HEK293 (cell line): ENCODE data around the gene RHBDF1.
A peak's percentile ranks its signal among the peaks of the same experiment; 100 is the strongest.

Experiments used
- CTCF ChIA-PET: fragments of 350-600 bp; formaldehyde crosslinking; extraction: SDS; loops from one replicate; lab custom pipeline; 2021; ENCODE audit warnings: antibody characterized with exemption; lab: Yijun Ruan, JAX
- POLR2A ChIA-PET: fragments of 300-600 bp; formaldehyde crosslinking; extraction: SDS; loops from one replicate; lab custom pipeline; 2020; ENCODE audit warnings: antibody characterized with exemption, inconsistent platforms; lab: Yijun Ruan, JAX
- H3K27ac ChIP-seq: fragments of 200-500 bp; sonication (Bioruptor generic); 2 replicates; pipeline ENCODE4 v1.5.1; 2014; ENCODE audit warnings: low read depth, low read length, control low read depth, inconsistent platforms; ENCODE audit errors: extremely low read depth
- H3K36me3 ChIP-seq, 2 experiments: fragments of 200-500 bp in 1 of 2; sonication (Bioruptor generic) in 1 of 2; 1 replicate in 1 of 2; 2 replicates in 1 of 2; pipeline ENCODE4 v1.5.1; 2014 to 2017; ENCODE audit warnings: inconsistent platforms in 2 of 2, low read length in 2 of 2; ENCODE audit not compliant: control insufficient read depth in 2 of 2, insufficient read depth in 1 of 2
- H3K4me1 ChIP-seq: fragments of 200-500 bp; sonication (Bioruptor generic); 2 replicates; pipeline ENCODE4 v1.5.1; 2014; ENCODE audit warnings: mild to moderate bottlenecking, low read length, inconsistent platforms; ENCODE audit not compliant: control insufficient read depth, insufficient read depth
- H3K4me3 ChIP-seq: 2 replicates; pipeline ENCODE4 v1.5.1; 2011; ENCODE audit warnings: low read depth, mild to moderate bottlenecking, control low read depth, low read length, moderate library complexity
- H3K9me3 ChIP-seq: fragments of 200-500 bp; sonication (Bioruptor generic); 2 replicates; pipeline ENCODE4 v1.5.1; 2014; ENCODE audit warnings: low read depth, low read length, inconsistent platforms; ENCODE audit not compliant: control insufficient read depth, insufficient read depth
- BCL11B ChIP-seq: fragments of 450-650 bp; formaldehyde crosslinking; IDR thresholded peaks from 2 replicates; pipeline ENCODE4 v1.5.1; 2016; ENCODE audit warnings: low read depth, missing biosample characterization, missing genetic modification characterization
- GLIS1 ChIP-seq: fragments of 450-650 bp; formaldehyde crosslinking; IDR thresholded peaks from 2 replicates; pipeline ENCODE4 v1.5.1; 2016; ENCODE audit warnings: missing biosample characterization, missing genetic modification characterization
- GLIS2 ChIP-seq: fragments of 450-650 bp; formaldehyde crosslinking; IDR thresholded peaks from 2 replicates; pipeline ENCODE4 v1.5.1; 2016; ENCODE audit warnings: missing biosample characterization, missing genetic modification characterization
- IKZF3 ChIP-seq: fragments of 450-650 bp; IDR thresholded peaks from 2 replicates; pipeline ENCODE4 v1.5.0; 2018; ENCODE audit warnings: missing biosample characterization, mild to moderate bottlenecking, missing genetic modification characterization, moderate library complexity
- INSM2 ChIP-seq: fragments of 450-650 bp; formaldehyde crosslinking; IDR thresholded peaks from 2 replicates; pipeline ENCODE4 v1.5.1; 2016; ENCODE audit warnings: missing biosample characterization, missing genetic modification characterization
- KLF1 ChIP-seq: fragments of 450-650 bp; formaldehyde crosslinking; IDR thresholded peaks from 2 replicates; pipeline ENCODE4 v1.5.1; 2016; ENCODE audit warnings: missing biosample characterization, missing genetic modification characterization
- SP2 ChIP-seq: fragments of 450-650 bp; formaldehyde crosslinking; IDR thresholded peaks from 2 replicates; pipeline ENCODE4 v1.5.1; 2016; ENCODE audit warnings: missing biosample characterization, missing genetic modification characterization
- SP3 ChIP-seq: fragments of 450-650 bp; formaldehyde crosslinking; IDR thresholded peaks from 2 replicates; pipeline ENCODE4 v1.5.1; 2016; ENCODE audit warnings: missing biosample characterization, missing genetic modification characterization
- SP7 ChIP-seq: fragments of 450-650 bp; formaldehyde crosslinking; IDR thresholded peaks from 2 replicates; pipeline ENCODE4 v1.5.1; 2016; ENCODE audit warnings: missing biosample characterization, missing genetic modification characterization
- WT1 ChIP-seq: fragments of 450-650 bp; formaldehyde crosslinking; IDR thresholded peaks from 2 replicates; pipeline ENCODE4 v1.5.1; 2016; ENCODE audit warnings: missing biosample characterization, missing genetic modification characterization
- ZBTB1 ChIP-seq: fragments of 450-650 bp; formaldehyde crosslinking; IDR thresholded peaks from 2 replicates; pipeline ENCODE4 v1.5.1; 2016; ENCODE audit warnings: missing biosample characterization, missing genetic modification characterization
- ZBTB20 ChIP-seq: fragments of 450-650 bp; formaldehyde crosslinking; IDR thresholded peaks from 2 replicates; pipeline ENCODE4 v1.5.1; 2016; ENCODE audit warnings: missing biosample characterization, missing genetic modification characterization
- ZEB2 ChIP-seq: fragments of 450-650 bp; formaldehyde crosslinking; IDR thresholded peaks from 2 replicates; pipeline ENCODE4 v1.5.1; 2016; ENCODE audit warnings: missing biosample characterization, missing genetic modification characterization
- ZFP69B ChIP-seq: fragments of 450-650 bp; formaldehyde crosslinking; IDR thresholded peaks from 2 replicates; pipeline ENCODE4 v1.5.1; 2016; ENCODE audit warnings: missing biosample characterization, missing genetic modification characterization
- ZIC2 ChIP-seq: fragments of 450-650 bp; formaldehyde crosslinking; IDR thresholded peaks from 2 replicates; pipeline ENCODE4 v1.5.1; 2016; ENCODE audit warnings: missing biosample characterization, missing genetic modification characterization
- ZNF10 ChIP-seq: fragments of 450-650 bp; formaldehyde crosslinking; IDR thresholded peaks from 2 replicates; pipeline ENCODE4 v1.5.1; 2017; ENCODE audit warnings: missing biosample characterization, missing genetic modification characterization
- ZNF140 ChIP-seq: fragments of 450-650 bp; formaldehyde crosslinking; IDR thresholded peaks from 2 replicates; pipeline ENCODE4 v1.5.1; 2016; ENCODE audit warnings: missing biosample characterization, missing genetic modification characterization
- ZNF169 ChIP-seq: fragments of 450-650 bp; formaldehyde crosslinking; IDR thresholded peaks from 2 replicates; pipeline ENCODE4 v1.5.1; 2016; ENCODE audit warnings: missing biosample characterization, missing genetic modification characterization
- ZNF311 ChIP-seq: fragments of 450-650 bp; formaldehyde crosslinking; IDR thresholded peaks from 2 replicates; pipeline ENCODE4 v1.5.1; 2017; ENCODE audit warnings: missing biosample characterization, missing genetic modification characterization, borderline replicate concordance
- ZNF341 ChIP-seq: fragments of 450-650 bp; formaldehyde crosslinking; IDR thresholded peaks from 2 replicates; pipeline ENCODE4; 2016; ENCODE audit warnings: low read depth, missing biosample characterization, missing genetic modification characterization
- ZNF366 ChIP-seq: fragments of 450-650 bp; formaldehyde crosslinking; conservative IDR thresholded peaks from 2 replicates; pipeline ENCODE4 v1.5.1; 2016; ENCODE audit warnings: missing biosample characterization, missing genetic modification characterization
- ZNF514 ChIP-seq: fragments of 450-650 bp; formaldehyde crosslinking; IDR thresholded peaks from 2 replicates; pipeline ENCODE4 v1.5.1; 2016; ENCODE audit warnings: missing biosample characterization, missing genetic modification characterization
- ZNF561 ChIP-seq: fragments of 450-650 bp; IDR thresholded peaks from 2 replicates; pipeline ENCODE4 v1.5.1; 2018; ENCODE audit warnings: missing biosample characterization, missing genetic modification characterization, borderline replicate concordance
- ZNF600 ChIP-seq: fragments of 450-650 bp; formaldehyde crosslinking; IDR thresholded peaks from 2 replicates; pipeline ENCODE4 v1.5.1; 2016; ENCODE audit warnings: missing biosample characterization, missing genetic modification characterization
- ZNF623 ChIP-seq: fragments of 450-650 bp; formaldehyde crosslinking; IDR thresholded peaks from 2 replicates; pipeline ENCODE4 v1.5.1; 2016; ENCODE audit warnings: missing biosample characterization, missing genetic modification characterization
- ZNF629 ChIP-seq: fragments of 450-650 bp; formaldehyde crosslinking; IDR thresholded peaks from 2 replicates; pipeline ENCODE4 v1.5.1; 2017; ENCODE audit warnings: missing biosample characterization, missing genetic modification characterization
- ZNF768 ChIP-seq: fragments of 450-650 bp; formaldehyde crosslinking; IDR thresholded peaks from 2 replicates; pipeline ENCODE4 v1.5.1; 2018; ENCODE audit warnings: missing biosample characterization, mild to moderate bottlenecking, missing genetic modification characterization
- ZNF785 ChIP-seq: fragments of 450-650 bp; formaldehyde crosslinking; IDR thresholded peaks from 2 replicates; pipeline ENCODE4 v1.5.1; 2016; ENCODE audit warnings: missing biosample characterization, missing genetic modification characterization
- ZNF837 ChIP-seq: fragments of 450-650 bp; formaldehyde crosslinking; IDR thresholded peaks from 2 replicates; pipeline ENCODE4 v1.5.1; 2016; ENCODE audit warnings: missing biosample characterization, missing genetic modification characterization
- TF ChIP-seq, protein P1 (sequence below): fragments of 450-650 bp; formaldehyde crosslinking; IDR thresholded peaks from 2 replicates; pipeline ENCODE4 v1.5.1; 2016; ENCODE audit warnings: missing biosample characterization, missing genetic modification characterization
- TF ChIP-seq, protein P2 (sequence below): fragments of 450-650 bp; formaldehyde crosslinking; IDR thresholded peaks from 2 replicates; pipeline ENCODE4 v1.5.1; 2016; ENCODE audit warnings: missing biosample characterization, missing genetic modification characterization
- TF ChIP-seq, protein P3 (sequence below): fragments of 450-650 bp; formaldehyde crosslinking; IDR thresholded peaks from 2 replicates; pipeline ENCODE4 v1.5.1; 2016; ENCODE audit warnings: missing biosample characterization, missing genetic modification characterization

The RHBDF1 gene

GRCh38 chr16:76535-77272, 4.3 kb upstream of the RHBDF1 start (continued):
- TF ChIP-seq IKZF3 (tag by site-specific recombination) (0 out of 2 replicates have a peak, but pooled peaks have one; percentile 34), GLIS1 (tag by site-specific recombination) (peak; percentile 83), SP2 (tag by site-specific recombination) (peak; percentile 58), KLF1 (tag by site-specific recombination) (peak; percentile 89), ZNF311 (tag by site-specific recombination) (no peak), ZFP69B (tag by site-specific recombination) (peak; percentile 72; the same call in 1 of the 2 replicates), ZNF600 (tag by site-specific recombination) (peak; percentile 80; the same call in 1 of the 2 replicates), GLIS2 (tag by site-specific recombination) (peak; percentile 59), ZIC2 (tag by site-specific recombination) (peak; percentile 83), ZNF561 (tag by site-specific recombination) (0 out of 2 replicates have a peak, but pooled peaks have one; percentile 16), ZNF140 (no peak), ZNF341 (tag by site-specific recombination) (peak; percentile 63), ZBTB20 (peak; percentile 79), SP7 (peak; percentile 54), ZEB2 (tag by site-specific recombination) (peak; percentile 42; the same call in 1 of the 2 replicates), WT1 (tag by site-specific recombination) (peak; percentile 46; the same call in 1 of the 2 replicates), ZNF629 (tag by site-specific recombination) (peak; percentile 65), ZNF514 (no peak), SP3 (tag by site-specific recombination) (peak; percentile 52; the same call in 1 of the 2 replicates), INSM2 (tag by site-specific recombination) (0 out of 2 replicates have a peak, but pooled peaks have one; percentile 32)
- TF ChIP-seq, protein P1, sequence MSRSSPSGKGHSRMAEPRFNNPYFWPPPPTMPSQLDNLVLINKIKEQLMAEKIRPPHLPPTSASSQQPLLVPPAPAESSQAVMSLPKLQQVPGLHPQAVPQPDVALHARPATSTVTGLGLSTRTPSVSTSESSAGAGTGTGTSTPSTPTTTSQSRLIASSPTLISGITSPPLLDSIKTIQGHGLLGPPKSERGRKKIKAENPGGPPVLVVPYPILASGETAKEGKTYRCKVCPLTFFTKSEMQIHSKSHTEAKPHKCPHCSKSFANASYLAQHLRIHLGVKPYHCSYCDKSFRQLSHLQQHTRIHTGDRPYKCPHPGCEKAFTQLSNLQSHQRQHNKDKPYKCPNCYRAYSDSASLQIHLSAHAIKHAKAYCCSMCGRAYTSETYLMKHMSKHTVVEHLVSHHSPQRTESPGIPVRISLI, result no peak
- TF ChIP-seq, protein P2, sequence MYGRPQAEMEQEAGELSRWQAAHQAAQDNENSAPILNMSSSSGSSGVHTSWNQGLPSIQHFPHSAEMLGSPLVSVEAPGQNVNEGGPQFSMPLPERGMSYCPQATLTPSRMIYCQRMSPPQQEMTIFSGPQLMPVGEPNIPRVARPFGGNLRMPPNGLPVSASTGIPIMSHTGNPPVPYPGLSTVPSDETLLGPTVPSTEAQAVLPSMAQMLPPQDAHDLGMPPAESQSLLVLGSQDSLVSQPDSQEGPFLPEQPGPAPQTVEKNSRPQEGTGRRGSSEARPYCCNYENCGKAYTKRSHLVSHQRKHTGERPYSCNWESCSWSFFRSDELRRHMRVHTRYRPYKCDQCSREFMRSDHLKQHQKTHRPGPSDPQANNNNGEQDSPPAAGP (tag by site-specific recombination), result peak; percentile 74

- POLR2A ChIA-PET, result interaction anchor here (1.2 kb wide), 1 partner anchor 23 kb away, joined by 5 read pairs; the partner anchor contains the start of genes POLR3K and SNRNP25
- H3K27ac ChIP-seq, result no peak overlapping the region
- H3K36me3 ChIP-seq, result peaks cover 0 to 14% of the 10 kb centered on the region in 2 experiments; a peak in 1 of 3 replicates
- H3K4me3 ChIP-seq, result no peak overlapping the region
- no peaks in the 10 kb centered on the region for H3K9me3 ChIP-seq
- peaks cover 18% of the 10 kb centered on the region for H3K4me1 ChIP-seq
- CTCF ChIA-PET, result interaction anchor here (1.2 to 2.7 kb wide), 4 partner anchors 10 to 22 kb away, joined by 4 to 25 read pairs (median 14); no protein-coding TSS in a partner anchor
- TF ChIP-seq BCL11B, result peak; percentile 28; the same call in 1 of the 2 replicates
- TF ChIP-seq ZNF785, result no peak
- TF ChIP-seq ZNF169 (tag by site-specific recombination), result no peak
- no peak for TF ChIP-seq ZNF768 (tag by site-specific recombination)
- no peak for TF ChIP-seq GLIS2 (tag by site-specific recombination)
- TF ChIP-seq ZNF623 (tag by site-specific recombination), result no peak
- TF ChIP-seq ZNF10 (tag by site-specific recombination), result 0 out of 2 replicates have a peak, but pooled peaks have one; percentile 36
- TF ChIP-seq ZNF366 (tag by site-specific recombination), result no peak
- TF ChIP-seq, protein P3, sequence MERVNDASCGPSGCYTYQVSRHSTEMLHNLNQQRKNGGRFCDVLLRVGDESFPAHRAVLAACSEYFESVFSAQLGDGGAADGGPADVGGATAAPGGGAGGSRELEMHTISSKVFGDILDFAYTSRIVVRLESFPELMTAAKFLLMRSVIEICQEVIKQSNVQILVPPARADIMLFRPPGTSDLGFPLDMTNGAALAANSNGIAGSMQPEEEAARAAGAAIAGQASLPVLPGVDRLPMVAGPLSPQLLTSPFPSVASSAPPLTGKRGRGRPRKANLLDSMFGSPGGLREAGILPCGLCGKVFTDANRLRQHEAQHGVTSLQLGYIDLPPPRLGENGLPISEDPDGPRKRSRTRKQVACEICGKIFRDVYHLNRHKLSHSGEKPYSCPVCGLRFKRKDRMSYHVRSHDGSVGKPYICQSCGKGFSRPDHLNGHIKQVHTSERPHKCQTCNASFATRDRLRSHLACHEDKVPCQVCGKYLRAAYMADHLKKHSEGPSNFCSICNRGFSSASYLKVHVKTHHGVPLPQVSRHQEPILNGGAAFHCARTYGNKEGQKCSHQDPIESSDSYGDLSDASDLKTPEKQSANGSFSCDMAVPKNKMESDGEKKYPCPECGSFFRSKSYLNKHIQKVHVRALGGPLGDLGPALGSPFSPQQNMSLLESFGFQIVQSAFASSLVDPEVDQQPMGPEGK, result peak; percentile 76
- TF ChIP-seq ZNF837 (tag by site-specific recombination), result no peak
- no peak for TF ChIP-seq ZBTB1
Observed at GRCh38 chr16:75580-76501, 3.4 kb upstream of the RHBDF1 start.
